CD4-positive, alpha-beta T cell (primary cell): Measurements from ENCODE around the gene LTB4R2. TPM values are rescaled to one million over a fixed set of nuclear protein-coding genes. Genes with fewer than 3 reads are reported as not detected.

Experiments
- ATAC-seq: fragments of 200-7000 bp; cut with Tn5 transposase; one replicate; pipeline ENCODE4 v1.10.0; 2022; ENCODE audit warnings: mild to moderate bottlenecking; ENCODE audit not compliant: poor library complexity
- CTCF ChIA-PET: fragments of 350-600 bp; sonication (Branson Sonifier 250); formaldehyde crosslinking; loops from one replicate; lab custom pipeline; 2021; ENCODE audit warnings: antibody characterized with exemption, inconsistent platforms; lab: Charles Lee
- POLR2A ChIA-PET: fragments of 350-600 bp; sonication (Branson Sonifier 250); formaldehyde crosslinking; loops from one replicate; lab custom pipeline; 2021; ENCODE audit warnings: antibody characterized with exemption, inconsistent platforms; lab: Charles Lee
- DNase-seq, 14 experiments: peaks; one replicate each; pipeline ENCODE4 v3.0.0-alpha.2; 2013 to 2020; ENCODE audit warnings: mixed read lengths in 2 of 14
- H3K27ac ChIP-seq, 2 donors: one replicate each; pipeline versions ENCODE4 v1.5.1 to v1.7.0; 2013; ENCODE audit warnings: low read length in 2 of 2, low read depth in 1 of 2, mild to moderate bottlenecking in 1 of 2
- H3K27me3 ChIP-seq, 2 experiments: 1 replicate in 1 of 2; 2 replicates in 1 of 2; pipeline versions ENCODE4 v1.6.1 to v1.7.0; 2013; ENCODE audit warnings: low read length in 2 of 2, control low read depth in 1 of 2, mild to moderate bottlenecking in 1 of 2, moderate library complexity in 1 of 2; ENCODE audit not compliant: insufficient read depth in 2 of 2, control insufficient read depth in 1 of 2
- H3K36me3 ChIP-seq: one replicate; pipeline ENCODE4 v1.6.1; 2013; ENCODE audit warnings: low read length, control low read depth; ENCODE audit not compliant: insufficient read depth
- H3K4me1 ChIP-seq: one replicate; pipeline ENCODE4 v1.6.1; 2013; ENCODE audit warnings: low read length, control low read depth; ENCODE audit not compliant: insufficient read depth
- H3K4me3 ChIP-seq: one replicate; pipeline ENCODE4 v1.5.1; 2013; ENCODE audit warnings: mild to moderate bottlenecking, low read length, moderate library complexity
- H3K9me3 ChIP-seq, 2 experiments: 1 replicate in 1 of 2; 2 replicates in 1 of 2; pipeline versions ENCODE4 v1.6.1 to v1.7.0; 2013; ENCODE audit warnings: low read length in 2 of 2, mild to moderate bottlenecking in 2 of 2, control low read depth in 1 of 2, moderate library complexity in 1 of 2; ENCODE audit not compliant: control insufficient read depth in 1 of 2, insufficient read depth in 1 of 2
- H3K27ac Mint-ChIP-seq: one replicate; pipeline ENCODE4 v1.8.0; 2020; ENCODE audit warnings: mixed read lengths
- H3K27me3 Mint-ChIP-seq: one replicate; pipeline ENCODE4 v1.8.0; 2021; ENCODE audit warnings: mixed read lengths
- H3K36me3 Mint-ChIP-seq: one replicate; pipeline ENCODE4 v1.8.0; 2021; ENCODE audit warnings: low read depth, mixed read lengths
- H3K4me1 Mint-ChIP-seq: one replicate; pipeline ENCODE4 v1.8.0; 2021; ENCODE audit warnings: low read depth, mixed read lengths
- H3K4me3 Mint-ChIP-seq: one replicate; pipeline ENCODE4 v1.8.0; 2020; ENCODE audit warnings: mild to moderate bottlenecking, mixed read lengths
- H3K9me3 Mint-ChIP-seq: one replicate; pipeline ENCODE4 v1.8.0; 2020; ENCODE audit warnings: mixed read lengths
- intact Hi-C, 2 experiments: fragments of 100-400 bp; cut with DNase I in 1 of 2; cut with micrococcal nuclease in 1 of 2; formaldehyde crosslinking; loops; one replicate each; pipeline versions ENCODE4 v1.15.1 to v1.9.0; 2023 to 2025; cut with DNase I, micrococcal nuclease
- total RNA-seq, 174 experiments: library from RNA in 2 of 174; stranded (reverse) in 2 of 174; gene quantifications; one replicate each; pipeline ENCODE4 v1.2.3 and lab custom pipeline; 2021 to 2026
- TF ChIP-seq, protein P1 (sequence below): fragments of 200-600 bp; IDR thresholded peaks from one replicate; pipeline ENCODE4 v1.8.0; 2022; ENCODE audit warnings: antibody characterized with exemption, mild to moderate bottlenecking

LTB4R2 gene
- total RNA-seq, 2 experiments from 2014 or later, result 16.4 to 18.2 TPM

DNA sequence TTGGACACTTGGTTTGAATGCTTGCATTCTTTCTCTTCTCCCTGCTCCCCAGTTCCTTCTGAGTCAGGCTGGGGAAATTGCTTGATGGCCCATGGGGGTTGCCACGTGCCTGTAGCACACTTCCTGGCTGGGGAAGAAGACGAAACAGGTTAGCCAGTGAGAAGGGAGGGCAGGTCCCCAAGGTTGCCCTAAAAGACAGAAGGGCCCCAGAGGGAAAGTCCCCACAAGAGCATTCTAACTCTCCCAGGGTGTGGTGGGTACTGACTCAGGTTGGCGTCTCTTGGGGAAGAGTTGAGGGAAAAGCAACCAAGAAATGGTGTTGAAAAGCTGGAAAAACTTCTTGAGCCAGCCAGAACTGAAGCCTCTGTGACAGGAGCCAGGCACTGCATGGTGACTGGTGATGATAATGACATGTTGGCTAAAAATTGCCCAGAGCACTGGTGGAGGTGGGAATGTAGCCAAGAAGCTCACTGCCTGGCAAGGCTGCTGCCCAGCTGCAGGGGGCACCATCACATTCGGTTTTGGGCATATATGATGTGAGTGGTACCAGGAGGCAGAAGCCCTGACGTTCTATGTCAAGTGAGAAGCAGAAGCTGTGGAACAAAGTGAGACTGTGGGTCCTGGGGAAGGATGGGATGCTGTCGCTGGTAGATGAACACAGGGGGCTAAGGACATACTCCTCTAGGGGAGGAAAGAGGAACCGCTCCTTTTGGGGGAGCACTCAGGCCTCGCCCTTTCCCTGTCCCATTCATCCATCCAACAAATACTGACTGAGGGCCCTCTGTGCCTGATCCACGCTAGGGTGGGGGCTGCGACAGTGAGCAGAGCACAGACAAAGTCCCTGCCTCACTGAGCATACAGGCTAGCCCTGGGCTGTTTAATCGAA, 30.4 kb upstream of the LTB4R2 start:
- peaks cover 38% of the 10 kb centered on the region for H3K4me1 ChIP-seq
- H3K36me3 Mint-ChIP-seq, result no peaks in the 10 kb centered on the region

DNA sequence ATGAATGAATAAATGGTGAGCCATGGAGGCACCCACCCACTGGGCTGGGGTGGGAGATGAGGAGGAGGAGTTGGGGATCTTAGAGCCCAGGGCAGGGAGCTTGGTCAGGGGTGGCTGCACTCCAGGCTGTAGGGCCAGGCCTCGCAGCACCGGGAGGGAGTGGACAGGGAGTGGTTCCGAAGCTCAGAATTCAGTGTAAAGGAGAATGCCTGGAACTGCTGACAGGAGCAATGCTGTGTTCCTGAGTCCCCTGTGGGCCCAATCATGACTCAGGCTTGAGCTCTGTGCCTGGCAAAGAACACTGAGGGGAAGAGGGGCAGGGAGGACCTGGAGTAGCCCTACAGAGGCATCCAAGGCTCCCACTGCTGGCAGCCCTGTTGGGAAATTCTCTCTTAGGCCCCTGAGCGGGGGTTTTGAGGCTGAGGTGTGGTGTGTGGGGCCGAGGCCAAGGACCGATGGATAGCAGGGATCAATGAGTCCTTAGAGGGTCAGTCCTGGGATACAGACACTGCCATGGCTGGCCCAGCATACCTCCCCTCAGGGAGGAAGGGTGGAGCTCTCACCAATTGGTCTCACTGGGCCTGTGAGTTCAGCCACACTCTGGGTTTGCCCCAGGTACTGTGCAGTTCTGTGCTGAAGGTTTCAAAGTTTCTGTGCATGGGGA, 29.0 kb upstream of the LTB4R2 start:
- ChIA-PET POLR2A (no interaction called here), CTCF (interaction anchor here (4.0 to 4.4 kb wide), 2 partner anchors 11 to 17 kb away, joined by 20 to 24 read pairs; partner anchors contain the start of genes DHRS1, NOP9 and RABGGTA)
- Mint-ChIP-seq H3K27me3 (no peaks in the 10 kb centered on the region), H3K4me1 (peaks cover 33% of the 10 kb centered on the region), H3K36me3 (no peaks in the 10 kb centered on the region), H3K27ac (no peak overlapping the region), H3K9me3 (no peaks in the 10 kb centered on the region), H3K4me3 (no peak overlapping the region)
- Histone ChIP-seq H3K36me3 (no peaks in the 10 kb centered on the region), H3K27me3 (no peaks in the 10 kb centered on the region), H3K9me3 (no peaks in the 10 kb centered on the region), H3K4me3 (no peak overlapping the region), H3K27ac (no peak overlapping the region), H3K4me1 (peaks cover 28% of the 10 kb centered on the region)
- ATAC-seq, result no peak
- DNase-seq, result no peak
- intact Hi-C loops, result no loop called here
- TF ChIP-seq, protein P1, sequence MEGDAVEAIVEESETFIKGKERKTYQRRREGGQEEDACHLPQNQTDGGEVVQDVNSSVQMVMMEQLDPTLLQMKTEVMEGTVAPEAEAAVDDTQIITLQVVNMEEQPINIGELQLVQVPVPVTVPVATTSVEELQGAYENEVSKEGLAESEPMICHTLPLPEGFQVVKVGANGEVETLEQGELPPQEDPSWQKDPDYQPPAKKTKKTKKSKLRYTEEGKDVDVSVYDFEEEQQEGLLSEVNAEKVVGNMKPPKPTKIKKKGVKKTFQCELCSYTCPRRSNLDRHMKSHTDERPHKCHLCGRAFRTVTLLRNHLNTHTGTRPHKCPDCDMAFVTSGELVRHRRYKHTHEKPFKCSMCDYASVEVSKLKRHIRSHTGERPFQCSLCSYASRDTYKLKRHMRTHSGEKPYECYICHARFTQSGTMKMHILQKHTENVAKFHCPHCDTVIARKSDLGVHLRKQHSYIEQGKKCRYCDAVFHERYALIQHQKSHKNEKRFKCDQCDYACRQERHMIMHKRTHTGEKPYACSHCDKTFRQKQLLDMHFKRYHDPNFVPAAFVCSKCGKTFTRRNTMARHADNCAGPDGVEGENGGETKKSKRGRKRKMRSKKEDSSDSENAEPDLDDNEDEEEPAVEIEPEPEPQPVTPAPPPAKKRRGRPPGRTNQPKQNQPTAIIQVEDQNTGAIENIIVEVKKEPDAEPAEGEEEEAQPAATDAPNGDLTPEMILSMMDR, result no peak

More for the DNA sequence above, 30.4 kb upstream of the LTB4R2 start:
- H3K27ac ChIP-seq, result peak overlapping the region in 1 of 2 donors; percentile 33
- intact Hi-C loops, result loop anchor here in 1 of 2 experiments (1.0 kb wide), 1 partner anchor 18 kb away; no protein-coding TSS in a partner anchor
- H3K27me3 ChIP-seq, result no peaks in the 10 kb centered on the region
- no peaks in the 10 kb centered on the region for H3K9me3 ChIP-seq
- Mint-ChIP-seq H3K27me3 (no peaks in the 10 kb centered on the region), H3K4me3 (no peak overlapping the region), H3K4me1 (peaks cover 33% of the 10 kb centered on the region), H3K9me3 (no peaks in the 10 kb centered on the region), H3K27ac (peak overlapping the region; percentile 81)
- no peaks in the 10 kb centered on the region for H3K36me3 ChIP-seq
- TF ChIP-seq, protein P1, result no peak
- ChIA-PET POLR2A (interaction anchor here (0.5 to 1.1 kb wide), 4 partner anchors 8 to 164 kb away, joined by 3 read pairs; partner anchors contain the start of gene RABGGTA), CTCF (interaction anchor here (0.8 to 4.4 kb wide), 5 partner anchors 9 to 162 kb away, joined by 3 to 24 read pairs (median 8); partner anchors contain the start of genes DHRS1, NOP9, RABGGTA and TINF2)
- peak; percentile 84 for ATAC-seq
- H3K4me3 ChIP-seq, result no peak overlapping the region
- peak in 12 of 14 experiments; percentile 23 to 87 (median 40) for DNase-seq

DNA sequence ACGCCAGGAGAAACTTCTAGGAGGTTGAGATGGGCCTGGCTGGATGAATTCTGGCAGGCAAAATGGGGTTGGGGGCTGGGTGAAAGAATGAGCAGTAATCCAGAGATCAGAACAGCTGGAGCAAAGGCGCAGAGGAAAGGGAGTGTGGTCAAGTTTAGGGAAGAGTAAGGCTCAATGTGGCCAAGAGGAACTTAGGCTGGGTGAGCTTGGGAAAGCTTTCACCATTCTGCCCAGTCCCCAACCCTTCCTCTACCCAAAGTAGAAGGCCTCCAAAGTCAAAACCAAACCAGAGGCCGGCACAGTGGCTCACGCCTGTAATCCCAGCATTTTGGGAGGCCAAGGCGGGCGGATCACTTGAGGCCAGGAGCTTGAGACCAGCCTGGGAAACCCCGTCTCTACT, 28.3 kb upstream of the LTB4R2 start:
- H3K27me3 ChIP-seq, result no peaks in the 10 kb centered on the region
- intact Hi-C loops, result no loop called here
- H3K4me1 Mint-ChIP-seq, result peaks cover 32% of the 10 kb centered on the region
- H3K4me1 ChIP-seq, result peaks cover 28% of the 10 kb centered on the region
- TF ChIP-seq, protein P1, result no peak
- no peak overlapping the region for H3K4me3 ChIP-seq
- no peak overlapping the region for H3K27ac ChIP-seq
- H3K9me3 ChIP-seq, result no peaks in the 10 kb centered on the region
- H3K27ac Mint-ChIP-seq, result no peak overlapping the region
- POLR2A ChIA-PET, result no interaction called here
- no peaks in the 10 kb centered on the region for H3K36me3 ChIP-seq
- no peaks in the 10 kb centered on the region for H3K27me3 Mint-ChIP-seq
- H3K9me3 Mint-ChIP-seq, result no peaks in the 10 kb centered on the region
- ATAC-seq, result no peak
- CTCF ChIA-PET, result interaction anchor here (4.0 to 4.4 kb wide), 2 partner anchors 11 to 16 kb away, joined by 20 to 24 read pairs; partner anchors contain the start of genes DHRS1, NOP9 and RABGGTA
- H3K36me3 Mint-ChIP-seq, result no peaks in the 10 kb centered on the region
- no peak for DNase-seq
- no peak overlapping the region for H3K4me3 Mint-ChIP-seq
